Endothelial cell of umbilical vein (primary cell): ENCODE data around the gene ZNF844. TPM values are rescaled to one million over a fixed set of nuclear protein-coding genes. Genes with fewer than 3 reads are reported as not detected.

Experiments
- BruUV-seq: library from RNA; stranded (reverse); fragments of 400-500 nt; replicated peaks from 2 replicates; lab custom pipeline; 2021; lab: Mats Ljungman, UMichigan
- CTCF ChIA-PET: fragments of 300-600, 350-600 bp; sonication (Branson Sonifier 250); formaldehyde crosslinking; loops from one replicate; lab custom pipeline; 2021; ENCODE audit warnings: antibody characterized with exemption, inconsistent platforms; lab: Charles Lee
- POLR2A ChIA-PET: fragments of 300-600, 350-600 bp; sonication (Branson Sonifier 250); formaldehyde crosslinking; loops from one replicate; lab custom pipeline; 2021; ENCODE audit warnings: antibody characterized with exemption, inconsistent platforms; lab: Charles Lee
- DNase-seq: peaks from one replicate; pipeline ENCODE4 v3.0.0-alpha.2; 2011; ENCODE audit warnings: low read depth, low spot score
- FAIRE-seq: peaks from 2 replicates; lab custom pipeline; 2011; peaks lifted over from hg19 to GRCh38; lab: Jason Lieb, UNC
- H2AFZ ChIP-seq: 2 replicates; pipeline ENCODE4 v1.6.0; 2012; ENCODE audit warnings: low read depth, low read length, control low read depth, inconsistent platforms
- H3K27ac ChIP-seq: 2 replicates; pipeline ENCODE4 v1.5.1; 2011; ENCODE audit warnings: low read depth, mild to moderate bottlenecking, control low read depth, low read length, moderate library complexity; ENCODE audit not compliant: insufficient read depth
- H3K27me3 ChIP-seq, 2 experiments: 2 replicates each; pipeline versions ENCODE4 v1.6.0 to v1.6.1; 2011; ENCODE audit warnings: low read length in 2 of 2, mixed read lengths in 1 of 2; ENCODE audit not compliant: control insufficient read depth in 2 of 2, insufficient read depth in 2 of 2
- H3K36me3 ChIP-seq, 2 experiments: 2 replicates in 1 of 2; 3 replicates in 1 of 2; pipeline ENCODE4 v1.5.1; 2011; ENCODE audit warnings: low read length in 2 of 2, mild to moderate bottlenecking in 1 of 2, moderate library complexity in 1 of 2; ENCODE audit not compliant: control insufficient read depth in 2 of 2, insufficient read depth in 2 of 2; ENCODE audit errors: extremely low read depth in 1 of 2
- H3K4me1 ChIP-seq: 3 replicates; pipeline ENCODE4 v1.5.1; 2011; ENCODE audit warnings: mild to moderate bottlenecking, low read length; ENCODE audit not compliant: control insufficient read depth, insufficient read depth; ENCODE audit errors: extremely low read depth
- H3K4me2 ChIP-seq: 2 replicates; pipeline ENCODE4 v1.6.1; 2011; ENCODE audit warnings: low read length, control low read depth, mixed read lengths; ENCODE audit not compliant: insufficient read depth
- H3K4me3 ChIP-seq, 3 experiments: fragments of 200-600 bp in 1 of 3; sonication (generic), shearing (Covaris generic) in 1 of 3; replicated peaks in 1 of 3; 2 replicates each; pipeline ENCODE4 v1.5.1; 2011 to 2016; ENCODE audit warnings: control low read depth in 3 of 3, low read length in 3 of 3, mild to moderate bottlenecking in 2 of 3, inconsistent platforms in 1 of 3, low read depth in 1 of 3, moderate library complexity in 1 of 3; ENCODE audit not compliant: insufficient read depth in 1 of 3
- H3K79me2 ChIP-seq: 2 replicates; pipeline ENCODE4 v1.6.0; 2012; ENCODE audit warnings: low read length, inconsistent platforms; ENCODE audit not compliant: control insufficient read depth, insufficient read depth
- H3K9ac ChIP-seq: replicated peaks from 2 replicates; pipeline ENCODE3; 2011; ENCODE audit warnings: low read length, control low read depth; ENCODE audit not compliant: insufficient read depth; ENCODE audit errors: extremely low read depth
- H3K9me1 ChIP-seq: replicated peaks from 3 replicates; pipeline ENCODE4 v1.6.0; 2011; ENCODE audit warnings: mild to moderate bottlenecking, low read length; ENCODE audit not compliant: control insufficient read depth, insufficient read depth; ENCODE audit errors: extremely low read depth
- H3K9me3 ChIP-seq: replicated peaks from 2 replicates; pipeline ENCODE4 v1.5.1; 2012; ENCODE audit warnings: low read length, inconsistent platforms; ENCODE audit not compliant: control insufficient read depth, insufficient read depth
- H4K20me1 ChIP-seq: replicated peaks from 2 replicates; pipeline ENCODE3; 2011; ENCODE audit warnings: mild to moderate bottlenecking, low read length; ENCODE audit not compliant: control insufficient read depth, insufficient read depth; ENCODE audit errors: extremely low read depth
- EZH2 ChIP-seq: IDR thresholded peaks from 2 replicates; pipeline ENCODE4 v1.6.1; 2012; ENCODE audit warnings: borderline replicate concordance, low read depth, mild to moderate bottlenecking, moderate library complexity, low read length, inconsistent platforms; ENCODE audit not compliant: severe bottlenecking
- FOS ChIP-seq: IDR thresholded peaks from 2 replicates; pipeline ENCODE4 v1.6.1; 2011; ENCODE audit warnings: mild to moderate bottlenecking, low read length, moderate library complexity, borderline replicate concordance; ENCODE audit not compliant: insufficient read depth
- GATA2 ChIP-seq: IDR thresholded peaks from 2 replicates; pipeline ENCODE4 v1.7.0; 2011; ENCODE audit warnings: low read depth, mild to moderate bottlenecking, moderate library complexity, mixed read lengths, low read length; ENCODE audit not compliant: insufficient read length, insufficient read depth
- JUN ChIP-seq: IDR thresholded peaks from 2 replicates; pipeline ENCODE4 v1.6.1; 2011; ENCODE audit warnings: borderline replicate concordance, low read depth; ENCODE audit not compliant: insufficient read length, insufficient read depth
- MAX ChIP-seq: IDR thresholded peaks from 2 replicates; pipeline ENCODE4 v1.6.1; 2011; ENCODE audit not compliant: insufficient read depth, insufficient read length
- MYC ChIP-seq: IDR thresholded peaks from one replicate; pipeline ENCODE4 v1.6.1; 2011; ENCODE audit warnings: mild to moderate bottlenecking, low read depth, low read length
- POLR2A ChIP-seq: IDR thresholded peaks from 2 replicates; pipeline ENCODE4 v1.6.1; 2012; ENCODE audit warnings: low read depth, mild to moderate bottlenecking, control low read depth, low read length
- POLR2AphosphoS5 ChIP-seq: IDR thresholded peaks from 2 replicates; pipeline ENCODE4 v1.6.1; 2012; ENCODE audit warnings: low read depth, mild to moderate bottlenecking, control low read depth, low read length, moderate library complexity; ENCODE audit not compliant: insufficient read depth
- dilution Hi-C: fragments of 300-500 bp; cut with MboI; formaldehyde crosslinking; loops from one replicate; pipeline ENCODE4 v1.15.0; 2019; ENCODE audit warnings: low sequenced_read_pairs; ENCODE audit not compliant: extremely low pct_ligation_motif_present
- intact Hi-C: fragments of 100-400 bp; cut with micrococcal nuclease; formaldehyde crosslinking; loops from one replicate; pipeline ENCODE4 v1.10.0; 2022
- polyA plus RNA-seq, 4 experiments: library from polyadenylated mRNA; depleted of rRNA in 3 of 4; stranded (reverse) in 3 of 4; unstranded in 1 of 4; fragments of >200 nt; gene quantifications; 2 replicates each; pipeline versions ENCODE4 v1.2.1 to v1.2.3, GENCODE V29; 2011 to 2012; ENCODE audit warnings: missing spikeins in 1 of 4
- total RNA-seq: library from RNA; stranded (reverse); gene quantifications from 2 replicates; pipeline ENCODE4 v1.2.3, GENCODE V29; 2021
- TF ChIP-seq, protein P1 (sequence below), 2 donors: IDR thresholded peaks; 1 replicate in 1 of 2; 2 replicates in 1 of 2; pipeline ENCODE4 v1.5.1; 2011; ENCODE audit warnings: low read length in 2 of 2, mild to moderate bottlenecking in 2 of 2, moderate library complexity in 2 of 2, control low read depth in 1 of 2, inconsistent platforms in 1 of 2, low read depth in 1 of 2; ENCODE audit not compliant: insufficient read depth in 1 of 2; ENCODE audit errors: extremely low read depth in 1 of 2

ZNF844 gene
- total and polyA plus RNA-seq, 2 donors (not counting 3 experiments of a cell fraction or from before 2014, with no cell fraction given) = 0.90 to 3.8 TPM

GRCh38 chr19:12052497-12053169 is 11.9 kb upstream of the ZNF844 start, which contains the start of gene ZNF878:
Gene ZNF878, minus strand, starts transcription at chr19:12052961. Its CDS starts 160 bp downstream, at chr19:12052801.
- H3K4me1 ChIP-seq = peaks cover 10% of the 10 kb centered on the region
- POLR2A ChIA-PET = no interaction called here
- peak within 1 kb of the TSS; percentile 98 for H3K4me2 ChIP-seq
- intact Hi-C loops (no loop called here), dilution Hi-C loops (no loop called here)
- TF ChIP-seq MYC (no peak), POLR2A (peak; percentile 55), FOS (no peak), GATA2 (no peak), MAX (no peak), JUN (no peak), EZH2 (no peak), POLR2AphosphoS5 (peak; percentile 45)
- TF ChIP-seq, protein P1, sequence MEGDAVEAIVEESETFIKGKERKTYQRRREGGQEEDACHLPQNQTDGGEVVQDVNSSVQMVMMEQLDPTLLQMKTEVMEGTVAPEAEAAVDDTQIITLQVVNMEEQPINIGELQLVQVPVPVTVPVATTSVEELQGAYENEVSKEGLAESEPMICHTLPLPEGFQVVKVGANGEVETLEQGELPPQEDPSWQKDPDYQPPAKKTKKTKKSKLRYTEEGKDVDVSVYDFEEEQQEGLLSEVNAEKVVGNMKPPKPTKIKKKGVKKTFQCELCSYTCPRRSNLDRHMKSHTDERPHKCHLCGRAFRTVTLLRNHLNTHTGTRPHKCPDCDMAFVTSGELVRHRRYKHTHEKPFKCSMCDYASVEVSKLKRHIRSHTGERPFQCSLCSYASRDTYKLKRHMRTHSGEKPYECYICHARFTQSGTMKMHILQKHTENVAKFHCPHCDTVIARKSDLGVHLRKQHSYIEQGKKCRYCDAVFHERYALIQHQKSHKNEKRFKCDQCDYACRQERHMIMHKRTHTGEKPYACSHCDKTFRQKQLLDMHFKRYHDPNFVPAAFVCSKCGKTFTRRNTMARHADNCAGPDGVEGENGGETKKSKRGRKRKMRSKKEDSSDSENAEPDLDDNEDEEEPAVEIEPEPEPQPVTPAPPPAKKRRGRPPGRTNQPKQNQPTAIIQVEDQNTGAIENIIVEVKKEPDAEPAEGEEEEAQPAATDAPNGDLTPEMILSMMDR (IDR thresholded peaks at IDR 0.05; ENCODE audit: extremely low read depth in 1 of 2, insufficient read depth in 1 of 2, low read depth in 1 of 2, low read length in 2 of 2) = no peak
- H3K9me1 ChIP-seq = no peaks in the 10 kb centered on the region
- H3K79me2 ChIP-seq = no peaks in the 10 kb centered on the region
- no peak within 1 kb of the TSS for H3K27ac ChIP-seq
- CTCF ChIA-PET = interaction anchor here (0.6 kb wide), 1 partner anchor 312 kb away, joined by 3 read pairs; no protein-coding TSS in a partner anchor
- no peaks in the 10 kb centered on the region for H3K27me3 ChIP-seq
- FAIRE-seq (peak; percentile 68), DNase-seq (peak; percentile 63)
- no peaks in the 10 kb centered on the region for H3K9me3 ChIP-seq
- H3K36me3 ChIP-seq = no peaks in the 10 kb centered on the region
- no peaks in the 10 kb centered on the region for H4K20me1 ChIP-seq
- peak within 1 kb of the TSS; percentile 8 for H3K9ac ChIP-seq
- H2AFZ ChIP-seq = peak within 1 kb of the TSS; percentile 76
- BruUV-seq = no TSS peak
- peak within 1 kb of the TSS; percentile 8 to 54 (median 43) for H3K4me3 ChIP-seq
